HG02840 (cell line): Measurements from ENCODE around the gene GMDS.
A peak's percentile ranks its signal among the peaks of the same experiment; 100 is the strongest.
"Not testable (repeated sequence)": the region's sequence is repeated elsewhere in the genome, so short reads cannot be mapped to it uniquely, and the experiment has no call there.

Experiments used
- ATAC-seq: cut with Tn5 transposase; IDR thresholded peaks from one replicate; pipeline ENCODE4 v1.9.1; 2021; ENCODE audit warnings: mild to moderate bottlenecking, moderate library complexity, moderate number of reproducible peaks; ENCODE audit not compliant: unreplicated experiment, low FRiP score

The GMDS gene

GRCh38 chr6:1686117-1687098 is 559.0 kb downstream of the GMDS start:
- no peak for ATAC-seq

GRCh38 chr6:1679688-1680068 is 565.7 kb downstream of the GMDS start:
- no peak for ATAC-seq

- ATAC-seq = no peak
Observed at GRCh38 chr6:1679031-1679687, 566.2 kb downstream of the GMDS start.

- ATAC-seq = no peak
Observed at GRCh38 chr6:1678201-1678600, 567.2 kb downstream of the GMDS start.

- no peak for ATAC-seq
Observed at GRCh38 chr6:1672379-1672778, 573.0 kb downstream of the GMDS start.

- ATAC-seq = no peak
Observed at GRCh38 chr6:1670711-1671462, 574.5 kb downstream of the GMDS start.

DNA sequence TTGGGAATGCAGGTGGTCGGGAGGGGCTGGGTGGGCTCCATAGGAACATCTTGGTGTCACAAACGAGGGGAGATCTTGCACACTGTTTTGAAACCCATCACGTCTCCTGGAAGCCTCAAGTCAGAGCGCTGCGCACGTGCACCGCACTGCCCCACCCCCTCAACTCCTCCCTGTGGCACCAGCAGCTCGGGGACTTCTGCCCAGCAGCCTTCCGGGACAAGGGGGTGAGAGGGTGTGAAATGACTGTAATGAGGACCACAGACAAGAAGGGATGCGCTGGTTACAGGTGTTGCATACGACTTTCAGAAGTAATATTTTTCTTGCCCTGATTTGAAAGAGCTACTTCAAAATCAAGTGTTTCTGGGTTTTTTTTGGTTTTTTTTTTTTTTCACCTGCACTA is 575.4 kb downstream of the GMDS start:
- ATAC-seq = no peak

DNA sequence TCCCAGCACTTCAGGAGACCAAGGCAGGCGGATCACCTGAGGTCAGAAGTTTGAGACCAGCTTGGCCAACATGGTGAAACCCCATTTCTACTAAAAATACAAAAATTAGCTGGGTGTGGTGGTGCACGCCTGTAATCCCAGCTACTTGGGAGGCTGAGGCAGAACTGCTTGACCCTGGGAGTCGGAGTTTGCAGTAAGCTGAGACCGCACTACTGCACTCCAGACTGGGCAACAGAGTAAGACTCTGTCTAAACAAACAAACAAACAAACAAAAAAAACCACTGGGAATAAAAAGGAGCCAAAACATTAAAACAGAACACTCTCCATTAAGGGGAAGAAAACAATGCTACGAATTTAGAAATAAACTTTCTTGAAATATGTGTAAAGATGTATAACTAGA is 576.9 kb downstream of the GMDS start:
- not testable (repeated sequence) for ATAC-seq

DNA sequence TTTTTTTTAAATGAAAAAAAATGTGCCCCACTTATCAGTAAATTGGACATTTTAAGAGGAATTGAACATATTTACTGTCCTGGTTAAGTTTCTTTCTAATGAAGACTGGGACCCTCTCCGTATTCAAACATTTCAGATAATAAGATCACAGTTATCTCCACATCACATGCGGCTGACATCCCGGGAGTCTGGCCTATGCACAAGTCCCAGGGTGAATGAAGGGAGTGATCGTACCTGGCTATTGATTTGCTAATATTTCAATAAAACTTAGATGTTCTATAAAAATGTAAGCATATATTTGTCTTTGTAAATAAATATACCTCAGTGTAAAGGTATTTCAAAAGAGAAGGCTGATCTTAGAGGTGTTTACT is 577.6 kb downstream of the GMDS start:
- ATAC-seq = no peak

DNA sequence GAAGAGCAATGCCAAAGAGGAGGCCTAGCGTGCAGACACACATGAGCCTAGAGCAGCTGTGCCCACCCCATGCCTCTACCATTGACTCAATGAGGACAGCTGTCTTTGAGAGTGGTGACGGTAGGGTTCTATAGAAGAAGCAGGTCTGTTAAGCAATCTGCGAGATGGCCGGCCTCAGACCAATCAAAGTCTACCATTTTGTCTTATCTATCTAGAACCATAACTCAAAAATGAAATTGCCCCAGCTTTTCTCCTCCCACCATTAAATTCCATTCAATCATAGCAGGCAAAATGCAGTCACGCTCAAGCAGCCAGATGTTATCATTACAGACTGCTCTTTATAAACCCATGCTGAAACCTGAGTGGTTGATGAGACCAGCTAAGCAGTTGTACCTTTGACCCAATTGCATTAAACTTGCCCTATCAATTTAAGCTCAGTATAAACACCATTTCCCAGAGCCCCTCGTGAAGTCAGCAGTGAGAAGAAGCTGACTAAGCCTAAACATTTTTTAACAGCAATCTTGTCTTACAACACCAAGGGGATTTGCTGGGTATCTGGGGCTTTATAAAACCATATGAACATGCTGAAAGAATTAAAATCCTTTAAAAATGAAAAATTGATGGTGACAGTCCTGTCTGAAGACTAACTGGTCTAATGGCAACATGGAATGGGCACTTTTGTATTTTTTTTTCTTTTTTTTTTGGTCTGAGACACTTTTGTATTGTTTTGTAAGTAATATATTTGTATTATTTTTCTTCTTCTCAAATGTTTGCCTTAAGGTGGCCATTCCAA is 578.2 kb downstream of the GMDS start:
- ATAC-seq = no peak

DNA sequence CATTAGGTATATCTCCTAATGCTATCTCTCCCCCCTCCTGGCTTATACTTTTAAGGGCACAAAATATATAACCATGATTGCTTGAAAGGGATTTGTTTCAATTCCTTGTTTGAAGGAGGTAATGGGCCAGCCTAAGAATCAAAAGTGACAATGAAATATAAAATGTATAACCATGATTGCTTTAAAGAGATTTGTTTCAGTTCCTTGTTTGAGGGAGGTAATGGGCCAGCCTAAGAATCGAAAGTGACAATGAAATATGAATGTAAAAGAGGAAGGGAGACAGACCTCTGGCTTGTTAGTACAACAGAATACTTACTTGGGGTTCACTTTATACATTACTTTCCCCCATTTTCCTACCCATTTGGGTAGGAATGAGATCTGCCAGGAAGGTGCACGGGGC is 580.2 kb downstream of the GMDS start:
- peak; percentile 78 for ATAC-seq

- ATAC-seq = no peak
Observed at GRCh38 chr6:1664329-1664728, 581.1 kb downstream of the GMDS start.

- no peak for ATAC-seq
Observed at GRCh38 chr6:1663511-1663910, 581.9 kb downstream of the GMDS start.

DNA sequence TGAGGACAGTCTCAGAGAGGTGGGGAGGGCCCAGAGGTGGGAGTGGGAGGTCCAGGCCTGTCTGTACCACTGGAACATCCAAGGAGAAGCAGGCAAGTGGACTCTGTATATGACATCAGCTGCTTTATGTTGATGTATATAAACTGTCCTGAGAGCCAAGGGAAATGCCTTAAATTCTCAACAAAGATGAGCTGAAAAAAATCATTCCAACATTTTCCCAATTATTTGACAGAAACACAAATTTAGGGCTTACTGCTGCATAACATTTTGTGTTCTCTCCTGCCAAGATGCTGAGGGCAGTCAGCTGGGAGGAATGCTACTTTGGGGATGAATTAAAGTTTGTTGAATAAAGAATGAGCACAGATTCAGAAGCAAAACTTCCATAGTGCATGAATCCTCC is 582.9 kb downstream of the GMDS start:
- no peak for ATAC-seq

- no peak for ATAC-seq
Observed at GRCh38 chr6:1659816-1660215, 585.6 kb downstream of the GMDS start.

GRCh38 chr6:1658212-1659005 is 587.0 kb downstream of the GMDS start:
- ATAC-seq = no peak

DNA sequence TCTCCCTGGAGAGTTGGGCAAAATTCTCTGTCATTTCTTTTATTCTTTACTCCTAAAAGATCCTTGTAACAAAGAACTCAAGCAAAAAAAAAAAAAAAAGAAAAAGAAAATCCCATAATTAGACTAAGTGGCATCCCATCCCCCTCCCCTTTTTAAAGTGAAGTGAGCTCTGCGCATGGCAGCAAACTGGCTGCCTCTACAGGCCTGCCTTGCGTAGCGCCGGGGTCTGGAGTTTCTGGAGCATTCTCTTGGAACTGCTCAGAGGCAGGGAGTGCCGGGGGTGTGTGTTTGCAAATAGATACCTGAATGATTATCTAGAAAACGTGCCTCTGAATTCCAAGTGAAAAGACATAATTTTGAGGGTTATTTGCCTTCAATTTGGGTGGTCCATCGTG is 587.6 kb downstream of the GMDS start:
- no peak for ATAC-seq

GRCh38 chr6:1657116-1657770 is 588.2 kb downstream of the GMDS start:
- ATAC-seq = no peak

GRCh38 chr6:1654054-1654453 is 591.4 kb downstream of the GMDS start:
- ATAC-seq = no peak
